Right hindlimb (tissue), 1 donor: Measurements from ENCODE around the gene FHAD1.
A peak's percentile ranks its signal among the peaks of the same experiment; 100 is the strongest.

ENCODE experiments used
- DNase-seq: peaks from one replicate; pipeline ENCODE4 v3.0.0-alpha.2; 2018

The FHAD1 gene

DNA sequence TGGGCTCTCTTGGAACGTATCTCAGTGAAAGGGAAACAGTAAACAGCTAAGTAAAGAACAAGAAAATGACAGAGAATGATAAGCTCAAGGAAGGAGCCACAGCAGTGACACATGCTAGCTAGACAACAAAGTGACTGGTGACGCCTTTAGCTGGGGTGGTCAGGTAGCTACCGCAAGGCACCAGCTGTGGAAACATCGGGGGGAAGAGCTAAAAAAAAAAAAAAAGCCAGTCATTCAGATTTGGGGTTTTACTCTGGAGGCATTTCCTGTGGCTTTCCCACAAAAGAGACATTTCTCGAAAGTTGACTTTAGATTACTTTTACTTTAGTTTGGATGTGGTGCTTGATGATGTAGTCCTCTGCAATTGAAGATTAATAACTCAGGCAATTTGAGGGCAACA lies 2.1 kb downstream of the FHAD1 start:
- DNase-seq = no peak

DNA sequence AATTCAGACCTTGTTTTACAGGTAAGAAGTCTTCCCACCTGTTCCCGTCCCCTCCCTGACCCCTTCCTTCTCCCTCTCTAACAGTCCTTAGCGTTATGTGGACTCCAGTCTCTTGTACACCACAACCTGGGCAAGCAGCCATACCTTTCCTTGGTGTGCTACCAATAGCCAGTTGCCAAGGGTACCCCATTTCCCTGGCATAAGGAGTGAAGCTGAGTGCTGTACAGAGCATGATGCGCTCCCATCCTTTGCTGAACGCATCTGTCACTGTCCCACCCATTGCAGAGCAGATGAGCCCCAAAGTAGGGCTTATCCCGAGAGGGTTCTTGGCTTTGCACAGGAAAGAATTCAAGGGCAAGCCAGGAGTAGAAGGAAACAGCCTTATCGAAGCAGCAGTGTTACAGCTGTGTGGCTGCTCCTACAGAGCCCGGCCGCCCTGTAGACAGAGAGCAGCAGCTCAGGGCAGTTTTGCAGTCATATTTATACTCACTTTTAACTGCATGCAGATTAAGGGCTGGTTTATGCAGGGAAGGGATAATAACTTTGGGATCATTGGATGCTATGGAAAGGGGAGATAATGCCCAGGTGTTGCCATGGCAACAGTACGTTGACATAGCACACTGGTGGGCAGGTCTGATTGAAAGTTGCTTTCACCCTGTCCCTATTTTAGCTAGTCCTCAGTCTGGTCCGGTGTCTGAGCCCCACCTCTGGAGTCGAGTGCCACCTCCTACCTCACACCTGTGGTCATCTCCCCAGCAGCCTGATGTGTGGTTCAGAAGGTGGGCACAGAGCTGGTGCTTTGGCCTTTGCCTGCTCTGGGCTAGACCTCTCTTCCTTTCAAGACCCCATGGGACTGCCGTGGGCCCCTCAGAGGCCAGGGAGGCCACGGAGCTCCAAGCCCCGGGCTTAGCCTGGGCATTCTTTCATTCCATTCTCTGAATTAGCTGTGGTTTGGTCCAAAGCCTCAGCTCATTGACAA lies 5.1 kb downstream of the FHAD1 start:
- DNase-seq = no peak

DNA sequence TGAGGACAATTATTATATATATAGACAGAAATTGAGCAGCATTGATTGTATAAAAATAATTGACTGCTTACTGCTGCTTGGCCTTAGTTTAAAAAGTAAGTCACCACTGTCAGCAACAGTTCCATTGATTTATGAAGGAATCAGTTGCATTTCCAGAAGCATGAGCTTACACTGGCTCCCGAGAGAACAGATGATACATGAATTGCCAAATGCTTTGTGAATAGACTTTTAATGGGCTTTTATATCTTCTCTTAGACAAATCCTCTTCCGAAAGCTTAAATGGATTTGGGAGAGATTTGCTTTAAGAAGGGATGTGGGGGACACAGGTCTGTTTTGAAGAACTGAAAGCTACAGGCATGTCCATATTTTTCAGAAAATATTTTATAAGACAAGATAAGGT lies 7.5 kb downstream of the FHAD1 start:
- DNase-seq = no peak

DNA sequence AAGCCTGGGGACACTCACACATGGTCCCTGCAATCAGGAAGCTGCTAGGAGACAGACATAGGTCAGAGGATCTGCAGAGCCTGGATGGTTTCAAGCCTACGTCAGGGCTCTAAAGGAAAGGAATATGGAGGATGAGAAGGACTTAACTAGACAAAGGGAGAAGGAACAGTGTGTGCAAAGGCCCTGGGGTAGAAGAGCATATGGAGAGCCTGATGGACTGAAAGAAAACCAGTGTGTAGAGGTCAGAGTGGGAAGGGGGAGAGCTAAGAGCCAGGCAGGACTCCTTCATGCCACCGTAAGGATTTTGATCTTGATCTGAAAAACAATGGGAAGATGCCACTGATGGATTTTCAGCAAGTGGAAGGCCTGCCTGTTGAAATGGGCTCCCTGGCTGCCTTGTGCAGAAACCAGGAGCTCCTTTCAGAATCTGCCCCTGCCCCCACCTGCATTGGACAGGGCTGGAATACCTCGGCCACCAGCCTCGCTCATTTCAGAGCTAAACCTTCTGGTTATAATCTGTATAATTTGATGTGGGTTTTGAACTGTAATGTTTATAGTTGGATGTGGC lies 8.6 kb downstream of the FHAD1 start:
- DNase-seq = no peak

DNA sequence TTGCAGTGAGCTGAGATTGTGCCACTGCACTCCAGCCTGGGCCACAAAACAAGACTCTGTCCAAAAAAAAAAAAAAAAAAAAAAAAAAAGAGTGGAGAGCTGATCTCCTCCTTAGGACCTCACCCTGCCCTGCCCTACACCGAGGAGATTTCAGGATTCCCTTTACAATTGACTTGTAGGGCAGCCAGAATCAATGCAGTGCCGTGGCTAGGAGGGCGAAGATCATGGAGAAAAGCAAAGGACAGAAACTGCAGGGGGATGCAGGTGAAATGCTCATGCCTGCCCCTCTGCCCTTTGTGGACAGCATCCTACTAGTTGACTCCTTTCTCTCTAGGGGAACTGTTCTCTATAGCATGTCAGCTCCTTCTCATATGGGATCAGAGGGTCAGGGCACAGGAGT lies 9.6 kb downstream of the FHAD1 start:
- no peak for DNase-seq

DNA sequence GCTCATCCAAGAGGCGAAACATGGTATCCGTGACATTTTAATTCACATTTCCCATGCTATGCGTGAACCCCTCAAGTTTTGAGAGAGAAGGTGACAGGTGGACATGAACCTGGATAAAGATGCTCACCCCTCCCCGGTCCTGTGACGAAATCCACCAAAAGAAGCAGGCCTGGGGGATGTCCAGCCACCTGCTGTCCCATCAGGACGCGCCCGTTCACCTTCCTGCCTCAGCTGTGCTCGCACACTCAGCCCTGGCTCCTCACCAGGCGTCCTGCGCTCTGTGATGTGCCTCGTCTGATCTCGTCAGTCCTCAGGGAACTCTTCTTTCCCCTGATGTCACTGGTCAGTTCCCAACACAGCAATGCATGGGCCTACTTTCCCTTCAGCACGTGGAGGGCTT lies 10.3 kb downstream of the FHAD1 start:
- DNase-seq = no peak

DNA sequence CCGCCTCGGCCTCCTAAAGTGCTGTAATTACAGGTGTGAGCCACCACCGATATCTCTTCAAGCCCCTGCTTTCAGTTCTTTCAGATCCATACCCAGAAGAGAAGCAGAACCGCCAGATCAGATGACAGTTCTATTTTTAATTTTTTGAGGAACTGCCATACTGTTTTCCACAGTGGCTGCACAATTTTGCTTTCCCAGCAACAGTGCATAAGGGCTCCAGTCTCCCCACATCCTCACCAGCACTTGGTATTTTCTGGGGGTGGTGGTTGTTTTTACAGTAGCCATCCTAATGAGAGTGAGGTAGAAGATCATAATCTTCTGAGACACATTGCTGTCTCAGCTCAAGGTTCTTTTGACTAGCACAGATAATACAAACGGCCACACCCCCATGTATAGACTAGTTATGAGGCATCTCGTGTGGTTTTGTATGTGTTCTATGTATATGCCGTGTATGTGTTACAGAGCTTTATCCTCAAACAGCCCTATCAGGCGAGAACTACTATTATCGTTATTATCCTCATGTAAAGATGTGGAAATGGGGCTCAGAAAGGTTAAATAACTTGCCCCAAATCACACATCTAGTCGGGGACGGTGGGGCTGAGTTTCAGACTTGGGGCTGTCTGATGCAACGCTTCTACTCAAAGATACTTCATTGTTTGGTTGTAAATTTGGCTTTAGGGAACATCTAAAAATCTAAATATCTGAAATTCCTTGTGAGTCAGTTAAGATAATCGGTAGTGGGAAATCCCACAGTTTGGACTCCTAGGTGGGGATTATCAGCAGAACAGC lies 12.0 kb downstream of the FHAD1 start:
- no peak for DNase-seq

DNA sequence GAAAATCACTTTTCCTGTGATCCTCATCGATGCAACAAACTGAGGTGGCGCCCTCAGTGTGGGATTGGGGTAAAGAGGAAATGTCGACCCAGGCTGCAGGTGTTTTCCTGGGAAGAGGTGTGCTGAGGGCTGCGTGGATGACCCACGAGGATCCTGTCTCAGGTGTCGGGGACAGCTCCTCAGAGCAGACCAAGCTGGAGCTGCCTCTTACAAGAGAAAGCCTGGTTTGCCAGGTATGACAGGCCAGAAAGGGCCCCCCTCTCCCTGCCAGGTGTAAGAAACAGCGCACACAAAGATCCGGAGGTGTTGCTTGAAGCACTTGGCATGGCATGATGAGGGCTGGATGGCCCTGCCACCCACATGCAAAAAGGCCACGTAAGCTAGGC lies 12.6 kb downstream of the FHAD1 start:
- no peak for DNase-seq

DNA sequence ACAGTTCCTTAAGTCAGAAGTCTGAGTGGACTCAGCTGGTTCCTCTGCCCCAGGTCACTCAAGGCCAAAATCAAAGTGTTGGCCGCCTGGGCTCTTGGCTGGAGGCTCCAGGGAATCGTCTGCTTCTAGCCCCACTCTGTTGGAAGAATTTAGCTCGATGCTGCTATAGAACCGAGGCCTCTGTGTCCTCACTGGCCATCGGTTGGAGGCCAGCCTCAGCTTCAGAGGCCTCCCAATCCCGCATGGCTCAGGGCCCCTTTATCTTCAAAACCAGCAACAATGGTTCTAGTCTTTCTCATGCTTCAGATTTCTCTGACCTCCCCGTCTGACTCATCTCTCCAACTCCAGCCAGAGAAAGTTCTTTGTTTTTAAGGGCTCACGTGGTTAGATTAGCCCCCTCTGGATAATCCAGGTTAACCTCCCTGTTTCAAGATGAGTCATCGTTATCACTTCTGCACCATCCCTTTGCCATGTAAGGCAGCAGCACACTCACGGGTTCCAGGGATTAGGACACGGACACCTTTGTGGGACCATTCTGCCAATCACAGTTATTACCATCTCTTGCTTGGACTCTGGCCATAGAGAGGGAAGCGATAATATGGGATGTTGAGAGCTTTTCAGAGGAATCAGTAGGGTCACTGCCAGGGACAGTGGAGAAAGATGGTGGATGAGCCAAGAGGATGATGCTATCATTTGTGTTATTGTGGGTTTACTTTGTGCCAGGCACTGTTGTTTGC lies 13.6 kb downstream of the FHAD1 start:
- no peak for DNase-seq

DNA sequence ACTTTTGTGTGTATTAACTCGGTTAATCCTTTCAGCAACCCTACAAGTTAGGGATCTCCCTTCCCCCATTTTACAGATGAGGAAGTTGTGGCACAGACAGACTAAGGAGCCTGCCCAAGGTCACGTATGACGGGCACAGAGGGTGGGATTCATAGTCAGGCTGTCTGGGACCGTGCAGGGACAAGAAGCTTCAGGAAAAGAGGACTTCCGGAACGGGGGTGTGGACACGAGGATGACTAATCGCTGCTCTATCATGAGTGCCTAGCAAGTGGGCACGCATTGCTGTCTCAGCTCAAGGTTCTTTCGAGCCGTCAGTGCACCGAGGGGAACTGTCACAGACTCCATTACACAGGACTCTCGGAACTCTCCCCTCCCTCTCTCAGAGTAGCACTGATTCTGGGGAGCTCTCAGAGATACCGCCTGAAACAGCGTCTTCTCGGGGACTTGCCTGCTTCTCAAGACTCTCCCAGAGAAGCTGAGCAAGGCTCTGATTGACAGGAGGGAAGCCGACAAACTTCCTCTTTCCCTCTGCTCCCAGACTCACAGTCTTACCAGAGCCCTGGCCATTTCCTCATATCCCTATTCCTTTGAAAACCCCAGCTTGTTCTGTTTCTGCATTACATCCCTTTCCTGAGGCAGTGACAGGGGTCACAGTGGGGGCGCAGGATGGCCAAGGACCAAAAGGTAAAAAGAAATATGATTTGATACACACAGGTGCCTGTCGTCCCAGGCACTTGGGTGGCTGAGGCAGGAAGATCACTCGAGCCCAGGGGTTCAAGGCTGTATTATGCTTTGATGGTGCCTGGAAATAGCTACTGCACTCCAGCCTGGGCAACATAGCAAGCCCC lies 14.4 kb downstream of the FHAD1 start:
- DNase-seq = no peak

DNA sequence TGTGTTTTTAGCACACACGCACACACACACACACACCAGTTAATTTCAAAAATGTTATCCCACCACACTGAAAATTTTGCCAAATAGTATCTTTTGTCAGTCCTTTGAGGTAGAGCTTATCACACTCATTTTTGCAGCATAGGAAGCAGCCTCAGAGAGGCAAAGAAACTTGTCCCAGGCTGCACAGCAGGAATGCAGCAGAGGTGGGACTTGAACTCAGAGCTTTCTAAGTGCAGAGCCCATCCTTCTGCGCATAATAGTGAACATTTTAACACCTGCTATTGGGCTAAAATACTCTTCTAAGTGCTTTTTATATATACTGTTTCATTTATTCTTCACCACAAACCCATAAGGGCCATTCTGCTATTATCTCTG lies 15.0 kb downstream of the FHAD1 start:
- DNase-seq = no peak

DNA sequence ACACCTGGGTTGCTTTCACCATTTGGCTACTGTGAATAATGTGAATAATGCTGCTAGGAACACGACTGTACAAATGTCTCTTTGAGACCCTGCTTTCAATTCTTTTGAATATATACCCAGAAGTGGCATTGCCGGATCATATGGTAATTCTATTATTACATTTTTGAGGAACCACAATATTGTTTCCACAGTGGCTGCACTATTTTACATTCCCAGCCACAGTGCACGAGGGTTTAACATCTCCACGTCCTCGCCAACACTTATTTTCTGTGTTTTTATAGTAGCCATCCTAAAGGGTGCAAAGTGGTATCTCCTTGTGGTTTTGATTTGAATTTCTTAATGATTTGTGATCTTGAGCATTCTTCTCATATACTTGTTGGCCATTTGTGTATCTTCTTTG lies 15.7 kb downstream of the FHAD1 start:
- DNase-seq = no peak

DNA sequence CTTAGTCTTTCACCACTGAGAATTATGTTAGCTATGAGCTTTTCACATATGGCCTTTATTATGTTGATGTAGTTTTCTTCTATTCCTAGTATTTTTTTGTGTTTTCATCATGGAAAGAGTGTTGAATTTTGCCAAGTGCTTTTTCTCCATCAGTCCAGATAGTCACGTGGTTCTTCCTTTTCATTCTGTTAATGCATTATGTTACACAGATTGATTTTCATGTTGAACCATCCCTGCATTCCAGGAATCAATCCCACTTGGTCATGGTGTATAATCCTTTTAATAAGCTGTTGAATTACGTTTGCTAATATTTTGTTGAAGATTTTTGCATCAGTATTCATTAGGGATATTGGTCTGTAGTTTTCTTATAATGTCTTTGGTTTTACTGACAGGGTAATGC lies 17.7 kb downstream of the FHAD1 start:
- DNase-seq = no peak

DNA sequence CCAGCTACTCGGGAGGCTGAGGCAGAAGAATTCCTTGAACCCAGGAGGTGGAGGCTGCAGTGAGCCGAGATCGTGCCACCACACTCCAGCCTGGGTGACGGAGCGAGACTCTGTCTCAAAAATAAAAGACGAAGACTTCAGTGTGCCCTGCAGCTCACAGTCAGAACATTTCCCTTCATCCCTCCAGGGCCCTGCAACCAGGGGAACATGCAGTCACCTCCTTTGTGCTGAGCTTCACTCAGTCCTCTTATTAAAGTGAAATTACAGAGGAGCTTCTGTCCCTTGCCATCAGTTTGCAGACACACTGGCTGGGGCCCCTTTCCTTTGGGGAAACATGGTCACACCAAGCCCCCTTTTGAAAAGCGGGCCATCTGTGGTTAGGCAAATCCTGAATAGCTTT lies 24.2 kb downstream of the FHAD1 start:
- DNase-seq = no peak

DNA sequence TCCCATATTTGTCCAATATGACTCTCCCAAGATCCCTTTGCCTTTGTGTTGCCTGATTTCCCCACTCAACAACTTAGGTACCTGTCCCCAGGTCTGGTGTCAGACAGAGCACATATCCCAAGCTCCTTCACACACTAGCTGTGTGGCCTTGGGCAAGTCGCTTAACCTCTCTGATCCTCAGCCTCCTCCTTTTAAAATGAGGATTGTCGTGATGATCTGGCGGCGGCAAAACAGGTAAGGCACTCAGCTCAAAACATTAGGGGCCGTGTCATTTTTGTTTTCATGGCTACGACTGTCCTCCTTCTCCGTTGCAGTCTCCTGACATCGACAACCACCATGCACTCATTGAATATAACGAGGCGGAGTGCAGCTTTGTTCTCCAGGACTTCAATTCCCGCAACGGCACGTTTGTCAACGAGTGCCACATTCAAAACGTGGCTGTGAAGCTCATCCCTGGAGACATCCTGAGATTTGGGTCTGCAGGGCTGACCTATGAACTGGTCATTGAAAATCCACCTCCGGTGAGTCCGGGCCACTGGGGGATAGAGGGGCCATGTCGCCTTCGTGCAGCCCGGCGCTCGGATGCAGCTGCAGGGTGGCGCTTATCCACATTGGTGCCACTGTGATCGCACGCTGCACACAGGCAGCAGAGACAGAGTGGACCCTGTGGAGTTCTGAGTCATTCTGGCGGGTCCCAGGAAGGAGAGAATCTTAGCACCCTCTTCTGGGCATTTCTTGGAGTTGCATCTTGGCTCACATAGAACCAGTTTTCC lies 25.2 kb downstream of the FHAD1 start:
- DNase-seq = peak; percentile 67

DNA sequence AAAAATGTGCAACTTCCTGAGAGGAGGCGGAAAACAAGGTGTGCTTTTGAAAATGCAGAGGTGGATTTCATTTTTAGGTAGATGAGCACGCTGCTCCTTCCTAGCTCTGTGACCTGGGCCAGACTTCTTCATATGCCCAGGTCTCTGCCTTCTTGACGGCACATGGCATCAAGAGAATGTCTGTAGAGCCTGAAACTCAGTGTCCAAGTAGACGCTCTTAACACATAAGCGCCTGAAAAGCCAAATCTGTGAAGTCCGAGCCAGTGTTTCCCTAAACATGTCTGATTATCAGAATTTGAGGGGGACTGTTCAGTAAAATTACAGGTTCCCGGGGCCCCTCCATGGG lies 25.7 kb downstream of the FHAD1 start:
- no peak for DNase-seq

DNA sequence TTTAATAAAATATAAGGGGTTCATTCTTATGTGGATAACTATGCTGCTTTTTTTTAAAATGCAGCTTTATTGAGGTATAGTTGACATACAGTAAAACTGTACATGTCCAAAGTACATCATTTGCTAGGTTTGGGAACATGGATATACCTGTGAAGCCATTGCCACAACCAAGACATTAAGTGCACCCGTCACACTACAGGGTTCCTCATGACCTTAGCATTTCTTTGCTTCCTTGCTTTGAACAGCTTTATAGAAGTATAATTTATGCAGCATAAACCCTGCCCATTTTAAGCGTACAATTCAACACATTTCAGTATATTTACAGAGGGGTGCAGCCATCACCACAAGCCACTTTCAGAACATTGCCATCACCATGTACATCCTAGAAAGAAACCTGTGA lies 26.3 kb downstream of the FHAD1 start:
- no peak for DNase-seq

DNA sequence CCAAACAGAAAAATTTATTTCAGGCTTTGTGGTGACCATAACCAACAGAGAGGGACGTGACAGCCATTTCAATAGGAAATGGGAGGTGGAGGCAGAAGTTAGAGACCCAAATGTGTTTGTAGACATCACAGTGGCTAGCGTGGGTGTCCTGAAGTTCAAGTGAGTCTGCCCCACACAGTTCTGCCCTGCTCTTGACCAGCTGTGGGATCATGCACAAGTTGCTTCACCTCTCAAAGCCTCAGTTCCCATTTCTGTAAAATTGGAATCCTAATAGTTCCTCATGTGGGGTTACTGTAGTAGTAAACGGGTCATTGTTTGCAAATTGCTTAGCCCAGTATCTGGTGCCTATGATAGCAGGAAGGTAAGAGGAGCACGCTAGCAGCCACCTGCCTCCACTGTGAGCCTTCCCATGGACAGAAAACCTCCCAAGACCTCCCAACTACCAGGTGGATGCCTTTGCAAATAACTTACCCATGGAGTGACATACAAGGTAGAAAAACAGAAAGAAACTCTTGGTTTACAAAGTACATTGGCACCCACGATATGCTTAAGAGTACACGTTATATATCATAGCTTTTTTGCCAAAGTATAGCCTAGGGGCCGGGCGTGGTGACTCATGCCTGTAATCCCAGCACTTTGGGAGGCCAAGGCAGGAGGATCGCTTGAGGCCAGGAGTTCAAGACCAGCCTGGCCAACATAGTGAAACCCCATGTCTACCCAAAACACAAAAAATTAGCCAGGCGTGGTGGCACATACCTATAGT lies 29.1 kb downstream of the FHAD1 start:
- no peak for DNase-seq

DNA sequence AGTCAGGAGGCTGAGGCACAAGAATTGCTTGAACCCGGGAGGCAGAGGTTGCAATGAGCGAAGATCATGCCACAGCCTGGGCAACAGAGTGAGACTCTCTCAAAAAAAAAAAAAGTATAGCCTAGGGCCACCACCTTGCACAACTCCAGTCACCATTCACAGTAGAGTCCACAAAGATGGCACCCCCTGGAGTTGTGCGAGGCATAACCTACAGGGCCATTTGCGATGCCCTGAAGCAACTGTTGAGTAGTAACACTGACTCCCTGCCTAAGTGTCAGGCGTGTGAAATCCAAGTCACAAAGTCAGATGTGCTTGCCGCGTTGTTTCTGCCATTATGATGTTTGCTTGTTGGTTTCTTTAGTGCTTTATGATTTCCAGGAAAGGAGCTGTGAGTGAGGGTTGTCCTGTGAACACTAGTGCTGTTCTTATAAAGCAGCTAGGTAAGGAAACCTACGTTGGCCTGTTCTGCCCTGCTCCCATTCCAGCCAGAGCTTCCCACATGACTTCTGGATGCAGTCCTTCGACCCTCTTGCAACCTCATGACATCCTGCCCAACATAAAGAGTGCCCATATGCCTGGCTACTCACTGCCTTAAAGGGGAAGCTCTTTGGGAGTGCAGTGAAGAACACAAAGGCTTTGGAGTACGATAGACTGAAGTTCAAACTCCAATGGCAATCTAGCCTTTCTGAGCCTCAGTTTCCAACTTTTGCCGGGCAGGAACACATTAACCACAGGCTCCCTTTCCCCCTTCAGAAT lies 29.8 kb downstream of the FHAD1 start:
- no peak for DNase-seq

DNA sequence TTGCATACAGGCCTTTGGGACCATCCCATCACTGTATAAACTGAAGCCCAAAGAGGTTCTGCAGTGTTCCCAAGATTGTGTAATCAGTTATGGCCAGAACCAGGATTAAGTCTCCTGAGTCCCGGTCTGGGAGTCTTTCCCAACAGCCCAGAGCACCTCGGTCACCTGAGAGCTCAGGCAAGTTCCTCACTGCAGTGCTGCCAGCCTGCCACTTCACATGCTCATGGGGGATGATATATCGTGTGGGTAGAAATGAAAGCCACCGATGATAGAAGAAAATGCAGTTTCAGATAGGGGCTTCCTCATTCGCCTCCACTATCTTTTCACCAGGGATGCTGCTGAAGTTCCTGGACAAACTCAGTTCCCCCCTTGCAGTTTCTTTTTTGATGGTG lies 30.4 kb downstream of the FHAD1 start:
- DNase-seq = no peak
